OCI-LY1 (cell line): ENCODE results near the gene MS4A2.
"Not testable (repeated sequence)": the region's sequence is repeated elsewhere in the genome, so short reads cannot be mapped to it uniquely, and the experiment has no call there.

ENCODE experiments used
- H2AFZ ChIP-seq: fragments of 200-600 bp; sonication (generic), shearing (Covaris generic); 2 replicates; pipeline ENCODE4 v1.6.0; 2014; ENCODE audit warnings: antibody characterized with exemption, mild to moderate bottlenecking, low read length
- H3F3A ChIP-seq: fragments of 200-600 bp; sonication (generic), shearing (Covaris generic); 2 replicates; pipeline ENCODE4 v1.6.0; 2014; ENCODE audit warnings: mild to moderate bottlenecking, antibody characterized with exemption, low read length, moderate library complexity; ENCODE audit not compliant: insufficient read depth
- H3K27ac ChIP-seq: fragments of 200-600 bp; sonication (generic); 2 replicates; pipeline ENCODE4 v1.5.1; 2014; ENCODE audit warnings: low read length, mixed run types, mild to moderate bottlenecking, low read depth; ENCODE audit not compliant: poor library complexity, severe bottlenecking
- H3K27me3 ChIP-seq: fragments of 200-600 bp; sonication (generic); 2 replicates; pipeline ENCODE4 v1.6.0; 2014; ENCODE audit warnings: antibody characterized with exemption, mild to moderate bottlenecking, low read length, moderate library complexity; ENCODE audit not compliant: insufficient read depth
- H3K36me3 ChIP-seq: fragments of 200-600 bp; sonication (generic); 2 replicates; pipeline ENCODE4 v1.6.1; 2014; ENCODE audit warnings: mild to moderate bottlenecking, antibody characterized with exemption, low read length, moderate library complexity, mixed read lengths; ENCODE audit not compliant: insufficient read depth
- H3K4me1 ChIP-seq: fragments of 200-600 bp; sonication (generic); 2 replicates; pipeline ENCODE4 v1.5.1; 2014; ENCODE audit warnings: mild to moderate bottlenecking, low read length, moderate library complexity; ENCODE audit not compliant: insufficient read depth, severe bottlenecking
- H3K4me2 ChIP-seq: fragments of 200-600 bp; sonication (generic), shearing (Covaris generic); 2 replicates; pipeline ENCODE4 v1.6.1; 2014; ENCODE audit warnings: low read length
- H3K4me3 ChIP-seq: fragments of 200-600 bp; sonication (generic); 2 replicates; pipeline ENCODE4 v1.5.1; 2014; ENCODE audit warnings: low read length, low read depth, mild to moderate bottlenecking, mixed read lengths; ENCODE audit not compliant: poor library complexity, severe bottlenecking
- H3K79me2 ChIP-seq: fragments of 200-600 bp; shearing (Covaris generic); 2 replicates; pipeline ENCODE4 v1.6.1; 2016; ENCODE audit warnings: mixed run types, low read length, mixed read lengths; ENCODE audit not compliant: insufficient read depth
- H3K9ac ChIP-seq: fragments of 200-600 bp; sonication (generic), shearing (Covaris generic); 2 replicates; pipeline ENCODE4 v1.6.1; 2014; ENCODE audit warnings: mild to moderate bottlenecking, low read length, mixed read lengths
- H3K9me2 ChIP-seq: fragments of 200-600 bp; sonication (generic), shearing (Covaris generic); 2 replicates; pipeline ENCODE4 v1.6.1; 2014; ENCODE audit warnings: low read depth, mild to moderate bottlenecking, low read length, mixed read lengths
- H3K9me3 ChIP-seq: fragments of 200-600 bp; shearing (Covaris generic); 2 replicates; pipeline ENCODE4 v1.6.1; 2014; ENCODE audit warnings: low read length, mixed read lengths
- H4K20me1 ChIP-seq: fragments of 200-600 bp; sonication (generic), shearing (Covaris generic); 2 replicates; pipeline ENCODE4 v1.6.0; 2016; ENCODE audit warnings: mild to moderate bottlenecking, low read length; ENCODE audit not compliant: insufficient read depth
- EZH2 ChIP-seq: fragments of 200-600 bp; sonication (generic), shearing (Covaris generic); IDR thresholded peaks from 2 replicates; pipeline ENCODE4 v1.8.0; 2017; ENCODE audit warnings: borderline replicate concordance, mixed run types, mild to moderate bottlenecking, antibody characterized with exemption, low read length, moderate library complexity, mixed read lengths
- TF ChIP-seq, protein P1 (sequence below): fragments of 200-600 bp; sonication (generic), shearing (Covaris generic); IDR thresholded peaks from 2 replicates; pipeline ENCODE4 v1.5.1; 2017; ENCODE audit warnings: mild to moderate bottlenecking, antibody characterized with exemption, low read length, moderate library complexity, mixed read lengths

The MS4A2 gene

DNA sequence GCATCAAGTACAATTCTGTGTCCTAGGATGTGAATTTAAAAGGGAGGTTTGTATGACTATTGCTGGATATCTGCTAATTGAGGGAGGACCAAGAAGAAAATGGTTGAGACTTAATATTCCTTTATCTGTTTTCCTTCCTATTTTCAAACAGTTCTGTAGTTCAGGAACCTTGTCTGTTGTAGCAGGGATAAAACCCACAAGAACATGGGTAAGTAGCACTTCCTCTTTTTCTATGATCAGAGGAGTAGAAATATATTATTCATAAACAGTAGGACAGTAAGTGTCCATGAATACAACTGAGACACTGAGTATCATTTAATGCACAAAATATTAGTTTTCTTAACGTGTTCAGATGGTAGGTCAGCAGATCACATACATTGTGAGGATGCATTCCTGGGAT, 24.4 kb upstream of the MS4A2 start:
- Histone ChIP-seq H3K9me3 (no peaks in the 10 kb centered on the region), H3K79me2 (no peaks in the 10 kb centered on the region), H3K36me3 (no peaks in the 10 kb centered on the region), H3K4me1 (no peaks in the 10 kb centered on the region), H4K20me1 (no peaks in the 10 kb centered on the region), H3K27ac (no peak overlapping the region), H3K9ac (no peak overlapping the region), H3F3A (no peaks in the 10 kb centered on the region), H3K9me2 (no peaks in the 10 kb centered on the region), H3K27me3 (no peaks in the 10 kb centered on the region), H3K4me3 (no peak overlapping the region), H3K4me2 (no peak overlapping the region), H2AFZ (no peak overlapping the region)
- TF ChIP-seq EZH2, result no peak
- TF ChIP-seq, protein P1, sequence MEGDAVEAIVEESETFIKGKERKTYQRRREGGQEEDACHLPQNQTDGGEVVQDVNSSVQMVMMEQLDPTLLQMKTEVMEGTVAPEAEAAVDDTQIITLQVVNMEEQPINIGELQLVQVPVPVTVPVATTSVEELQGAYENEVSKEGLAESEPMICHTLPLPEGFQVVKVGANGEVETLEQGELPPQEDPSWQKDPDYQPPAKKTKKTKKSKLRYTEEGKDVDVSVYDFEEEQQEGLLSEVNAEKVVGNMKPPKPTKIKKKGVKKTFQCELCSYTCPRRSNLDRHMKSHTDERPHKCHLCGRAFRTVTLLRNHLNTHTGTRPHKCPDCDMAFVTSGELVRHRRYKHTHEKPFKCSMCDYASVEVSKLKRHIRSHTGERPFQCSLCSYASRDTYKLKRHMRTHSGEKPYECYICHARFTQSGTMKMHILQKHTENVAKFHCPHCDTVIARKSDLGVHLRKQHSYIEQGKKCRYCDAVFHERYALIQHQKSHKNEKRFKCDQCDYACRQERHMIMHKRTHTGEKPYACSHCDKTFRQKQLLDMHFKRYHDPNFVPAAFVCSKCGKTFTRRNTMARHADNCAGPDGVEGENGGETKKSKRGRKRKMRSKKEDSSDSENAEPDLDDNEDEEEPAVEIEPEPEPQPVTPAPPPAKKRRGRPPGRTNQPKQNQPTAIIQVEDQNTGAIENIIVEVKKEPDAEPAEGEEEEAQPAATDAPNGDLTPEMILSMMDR, result no peak

DNA sequence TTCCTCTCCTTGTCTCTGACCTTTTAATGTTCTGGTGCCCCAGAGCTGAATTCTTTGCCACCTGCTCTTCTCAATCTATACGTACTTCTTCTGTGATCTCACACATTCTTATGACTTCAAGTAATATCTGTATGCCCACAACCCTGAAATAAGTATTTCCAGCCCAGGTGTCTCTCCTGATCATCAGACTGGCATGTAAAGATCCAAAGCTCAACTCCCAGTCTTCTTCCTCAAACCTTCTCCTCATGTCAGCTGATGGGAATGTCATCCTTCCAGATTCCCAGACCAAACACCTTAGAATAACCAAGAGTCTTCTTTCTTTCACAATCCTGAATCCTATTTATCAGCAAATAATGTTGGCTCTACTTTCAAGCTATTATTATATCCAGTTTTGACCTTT, 22.7 kb upstream of the MS4A2 start:
- TF ChIP-seq, protein P1, result no peak
- TF ChIP-seq EZH2, result no peak
- Histone ChIP-seq H3K36me3 (no peaks in the 10 kb centered on the region), H3K4me1 (no peaks in the 10 kb centered on the region)

DNA sequence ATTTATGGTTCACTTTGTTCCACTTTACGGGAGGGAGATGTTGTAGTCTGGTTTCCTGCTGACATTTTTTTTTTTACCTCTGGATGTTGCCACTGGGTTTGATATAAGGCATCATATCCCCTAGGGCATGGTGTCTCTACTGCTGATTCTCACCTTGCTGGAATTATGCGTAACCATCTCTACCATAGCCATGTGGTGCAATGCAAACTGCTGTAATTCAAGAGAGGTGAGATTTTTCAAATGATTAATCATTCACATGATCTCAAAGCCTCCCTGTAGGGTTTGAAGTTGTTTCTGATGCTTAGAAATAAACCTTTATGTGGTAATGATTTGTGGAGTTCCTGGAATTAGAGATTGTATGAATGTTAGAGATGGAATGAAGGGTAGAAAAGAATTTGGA, 19.0 kb upstream of the MS4A2 start:
- Histone ChIP-seq H3K4me3 (no peak overlapping the region), H3K27me3 (no peaks in the 10 kb centered on the region), H3K9ac (no peak overlapping the region), H3K9me2 (no peaks in the 10 kb centered on the region), H3K79me2 (no peaks in the 10 kb centered on the region), H3K4me1 (no peaks in the 10 kb centered on the region), H2AFZ (no peak overlapping the region), H3K4me2 (no peak overlapping the region), H3K9me3 (no peaks in the 10 kb centered on the region), H3K27ac (no peak overlapping the region), H4K20me1 (no peaks in the 10 kb centered on the region), H3F3A (no peaks in the 10 kb centered on the region), H3K36me3 (no peaks in the 10 kb centered on the region)
- TF ChIP-seq, protein P1, result no peak
- no peak for TF ChIP-seq EZH2

More for the DNA sequence above, 22.7 kb upstream of the MS4A2 start:
- Histone ChIP-seq H4K20me1 (no peaks in the 10 kb centered on the region), H2AFZ (no peak overlapping the region), H3K4me2 (no peak overlapping the region), H3K9ac (no peak overlapping the region), H3K9me2 (no peaks in the 10 kb centered on the region), H3K9me3 (no peaks in the 10 kb centered on the region), H3K4me3 (no peak overlapping the region), H3F3A (no peaks in the 10 kb centered on the region), H3K27ac (no peak overlapping the region), H3K79me2 (no peaks in the 10 kb centered on the region), H3K27me3 (no peaks in the 10 kb centered on the region)

DNA sequence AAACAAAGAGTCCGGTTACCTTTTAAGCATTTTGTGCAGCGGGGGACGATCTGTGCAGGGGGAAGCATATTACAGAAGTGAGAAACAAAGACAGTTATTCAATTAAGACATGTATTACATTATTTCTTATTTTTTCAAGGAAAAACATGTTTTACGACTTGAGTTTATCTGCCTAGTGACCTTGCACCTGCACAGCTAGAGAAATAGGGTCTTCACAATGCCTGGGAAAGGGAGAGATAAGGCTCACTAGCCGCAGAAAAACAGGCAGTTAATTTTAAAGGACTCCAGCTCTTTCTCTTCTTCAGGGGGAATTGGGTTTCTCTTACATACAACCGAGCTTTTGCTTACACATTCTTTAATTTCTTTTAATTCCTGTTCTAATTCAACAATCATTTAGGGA, 16.8 kb upstream of the MS4A2 start:
- not testable (repeated sequence) for H3K9me3 ChIP-seq, H3K4me2 ChIP-seq, H2AFZ ChIP-seq, H3F3A ChIP-seq, H4K20me1 ChIP-seq, H3K27ac ChIP-seq, H3K79me2 ChIP-seq, H3K27me3 ChIP-seq, H3K4me1 ChIP-seq, H3K4me3 ChIP-seq, H3K9ac ChIP-seq, H3K9me2 ChIP-seq, H3K36me3 ChIP-seq
